ENCODE results near the gene CDH4. TPM values are rescaled to one million over a fixed set of nuclear protein-coding genes. Genes with fewer than 3 reads are reported as not detected.

CDH4 gene
- total RNA-seq, 1 experiment from 2014 or later: 3.9 TPM

DNA sequence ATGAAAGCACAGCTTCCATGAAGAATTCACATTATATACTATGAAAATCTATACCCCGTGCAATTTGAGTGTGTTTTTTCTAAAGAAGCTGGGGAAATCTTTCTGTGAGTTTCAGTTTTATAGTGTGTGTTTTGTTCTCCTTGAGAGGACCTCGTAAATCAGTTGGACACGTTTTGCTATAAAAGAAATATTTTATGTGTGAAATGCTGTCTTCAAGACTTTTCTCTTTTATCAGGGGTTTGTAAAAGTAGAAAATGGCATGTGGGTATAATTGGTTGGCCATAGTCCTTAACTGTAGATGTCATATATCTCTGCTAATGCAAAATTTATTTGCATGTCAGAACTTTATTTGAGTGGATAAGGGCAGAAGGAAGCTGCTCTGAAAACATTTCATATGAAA lies 186.2 kb downstream of the CDH4 start:
- no peak for DNase-seq
- Histone ChIP-seq H3K36me3 (replicated peaks; ENCODE audit: control insufficient read depth, insufficient read depth, low read length) (no peaks in the 10 kb centered on the region), H3K27me3 (ENCODE audit: control insufficient read depth, insufficient read depth, low read length) (no peaks in the 10 kb centered on the region), H3K4me3 (ENCODE audit: insufficient read depth, low read depth, low read length) (no peak overlapping the region)

DNA sequence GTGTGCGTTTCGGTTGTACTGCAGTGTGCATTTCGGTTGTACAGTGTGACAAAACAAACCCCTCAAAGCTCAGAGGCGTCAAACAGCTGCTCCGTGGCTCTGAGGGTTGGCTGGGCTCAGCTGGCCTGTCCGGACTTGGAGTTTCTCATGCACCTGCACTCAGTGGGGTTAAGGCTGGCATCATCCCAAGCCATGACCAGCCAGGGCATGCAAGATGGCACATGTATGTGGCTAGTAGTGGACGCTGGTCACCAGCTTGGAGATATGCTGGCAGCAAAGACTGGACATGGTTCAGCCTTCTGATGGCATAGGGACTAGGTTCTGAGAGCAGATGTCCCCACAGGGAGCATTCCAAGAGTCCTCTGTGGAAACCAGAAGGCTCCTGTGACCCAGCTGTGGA lies 187.2 kb downstream of the CDH4 start:
- no peak for DNase-seq
- Histone ChIP-seq H3K27me3 (ENCODE audit: control insufficient read depth, insufficient read depth, low read length) (no peaks in the 10 kb centered on the region), H3K36me3 (replicated peaks; ENCODE audit: control insufficient read depth, insufficient read depth, low read length) (no peaks in the 10 kb centered on the region), H3K4me3 (ENCODE audit: insufficient read depth, low read depth, low read length) (no peak overlapping the region)

DNA sequence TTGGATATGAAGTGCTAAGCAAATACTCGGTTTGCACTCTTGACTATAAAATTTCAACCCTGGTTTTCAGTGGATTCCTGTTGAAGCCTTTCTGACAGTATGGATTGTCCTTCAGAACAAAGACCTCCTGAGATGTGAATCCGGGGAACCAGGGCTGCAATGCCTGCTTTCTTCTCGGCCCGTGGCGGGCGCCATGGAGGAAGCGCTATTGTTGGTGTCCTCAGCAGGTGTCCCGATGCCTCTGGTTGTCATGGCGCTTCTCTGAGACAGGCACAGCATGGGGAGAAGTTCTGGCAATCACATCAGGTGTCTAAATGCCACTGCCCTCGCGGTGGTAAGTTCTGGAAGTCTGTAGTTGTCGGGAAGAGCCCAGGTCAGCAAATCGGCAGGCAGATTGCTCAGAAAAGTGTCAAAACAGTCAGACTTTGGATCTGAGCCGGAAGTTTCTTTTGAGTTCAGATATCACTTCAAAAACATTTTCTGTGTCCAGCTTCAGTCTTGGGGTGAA lies 188.5 kb downstream of the CDH4 start:
- no peaks in the 10 kb centered on the region for H3K27me3 ChIP-seq (ENCODE audit: control insufficient read depth, insufficient read depth, low read length)
- H3K36me3 ChIP-seq (replicated peaks; ENCODE audit: control insufficient read depth, insufficient read depth, low read length): no peaks in the 10 kb centered on the region
- no peak overlapping the region for H3K4me3 ChIP-seq (ENCODE audit: insufficient read depth, low read depth, low read length)
- DNase-seq: no peak

DNA sequence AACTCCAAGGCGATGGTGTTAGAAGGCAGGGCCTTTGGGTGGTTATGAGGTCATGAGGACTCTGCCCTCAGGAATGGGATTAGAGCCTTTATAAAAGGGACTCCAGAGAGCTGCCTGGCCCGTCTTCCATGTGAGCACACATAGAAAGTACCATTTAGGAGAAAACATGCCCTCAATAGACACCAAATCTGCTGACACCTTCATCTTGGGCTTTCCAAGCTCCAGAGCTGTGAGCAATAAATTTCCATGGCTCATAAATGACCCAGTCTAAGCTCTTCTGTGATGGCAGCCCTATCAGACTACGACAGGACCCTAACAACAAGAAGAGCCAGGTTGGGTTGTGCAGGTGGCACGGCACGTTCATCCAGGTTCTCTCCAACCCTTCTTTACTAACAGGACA lies 189.5 kb downstream of the CDH4 start:
- H3K27me3 ChIP-seq (ENCODE audit: control insufficient read depth, insufficient read depth, low read length): no peaks in the 10 kb centered on the region
- DNase-seq: no peak
- H3K36me3 ChIP-seq (replicated peaks; ENCODE audit: control insufficient read depth, insufficient read depth, low read length): no peaks in the 10 kb centered on the region
- H3K4me3 ChIP-seq (ENCODE audit: insufficient read depth, low read depth, low read length): no peak overlapping the region

DNA sequence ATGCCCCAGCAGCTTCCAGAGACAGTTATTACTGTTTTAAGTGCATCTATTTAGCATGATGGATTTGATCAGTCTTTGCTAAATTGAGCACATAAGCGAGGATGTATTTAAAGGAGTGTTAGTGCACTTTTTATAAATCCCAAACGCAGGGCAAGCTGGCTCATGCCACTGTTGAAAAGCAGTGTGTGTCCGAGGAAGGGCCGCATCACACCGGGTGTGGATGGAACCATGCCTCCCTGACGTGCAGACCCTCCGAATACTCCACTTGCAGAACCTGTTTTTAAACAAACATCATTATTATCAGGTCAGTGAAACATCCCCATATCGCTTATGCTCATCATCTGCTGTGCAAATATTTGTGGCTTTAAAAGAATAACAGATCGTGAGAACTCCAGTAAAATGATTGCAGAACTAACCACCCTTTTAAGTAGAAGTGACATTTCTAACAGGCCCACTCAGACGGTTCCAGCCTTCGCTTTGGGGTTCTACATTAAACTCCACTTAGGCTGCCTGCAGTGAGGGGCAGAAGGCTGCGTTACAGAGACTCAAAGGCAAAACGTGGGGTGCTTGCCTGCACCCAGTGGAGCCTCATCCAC lies 190.1 kb downstream of the CDH4 start:
- Histone ChIP-seq H3K36me3 (replicated peaks; ENCODE audit: control insufficient read depth, insufficient read depth, low read length) (no peaks in the 10 kb centered on the region), H3K27me3 (ENCODE audit: control insufficient read depth, insufficient read depth, low read length) (no peaks in the 10 kb centered on the region)
- no peak for DNase-seq

DNA sequence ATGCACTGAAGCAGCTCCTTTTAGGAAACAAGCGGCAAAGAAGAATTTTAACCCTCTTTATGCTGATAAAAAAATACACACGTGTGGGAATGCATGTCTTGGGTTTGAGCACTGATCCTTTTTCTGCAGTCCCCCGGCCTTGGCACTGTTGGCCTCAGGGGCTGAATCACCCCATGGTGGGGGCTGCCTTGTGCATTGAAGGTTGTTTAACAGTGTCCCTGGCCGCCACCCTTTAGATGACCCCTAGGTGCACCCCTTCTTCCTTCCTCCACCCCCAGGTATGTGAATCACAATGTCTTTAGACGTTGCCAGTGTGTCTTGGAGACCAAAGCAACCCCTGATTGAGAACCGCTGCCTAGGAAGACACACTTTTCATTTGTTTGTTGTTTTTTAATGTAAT lies 190.7 kb downstream of the CDH4 start:
- Histone ChIP-seq H3K36me3 (replicated peaks; ENCODE audit: control insufficient read depth, insufficient read depth, low read length) (no peaks in the 10 kb centered on the region), H3K4me3 (ENCODE audit: insufficient read depth, low read depth, low read length) (no peak overlapping the region), H3K27me3 (ENCODE audit: control insufficient read depth, insufficient read depth, low read length) (no peaks in the 10 kb centered on the region)
- DNase-seq: no peak

More for the DNA sequence above, 190.1 kb downstream of the CDH4 start:
- H3K4me3 ChIP-seq (ENCODE audit: insufficient read depth, low read depth, low read length): no peak overlapping the region

DNA sequence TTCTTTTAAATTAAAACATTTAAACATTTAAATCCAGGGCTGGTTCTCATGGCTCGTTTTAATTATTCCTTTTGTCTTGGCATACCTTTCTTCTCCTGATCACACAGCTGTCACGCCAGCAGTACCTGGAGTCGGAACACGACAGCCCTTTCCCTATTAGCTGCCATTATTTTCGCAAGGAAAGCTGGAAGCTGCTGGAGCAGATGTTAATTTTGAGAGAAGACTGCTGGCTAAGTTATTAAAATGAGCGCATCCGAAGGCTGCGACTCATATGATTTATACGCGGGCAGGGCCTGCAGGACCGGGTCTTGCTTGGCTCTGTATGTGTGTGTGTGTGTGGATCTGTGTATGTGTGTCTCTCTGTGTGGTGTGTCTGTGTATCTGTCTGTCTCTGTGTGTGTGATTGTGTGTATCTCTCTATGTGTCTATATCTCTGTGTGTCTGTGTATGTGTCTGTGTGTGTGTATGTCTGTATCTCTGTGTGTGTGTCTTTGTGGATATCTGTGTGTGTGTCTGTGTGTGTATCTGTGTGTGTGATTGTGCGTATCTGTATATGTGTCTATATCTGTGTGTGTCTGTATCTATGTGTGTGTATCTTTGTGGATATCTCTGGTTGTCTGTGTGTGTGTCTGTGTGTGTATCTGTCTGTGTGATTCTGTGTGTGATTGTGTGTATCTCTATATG lies 191.5 kb downstream of the CDH4 start:
- Histone ChIP-seq H3K4me3 (ENCODE audit: insufficient read depth, low read depth, low read length) (no peak overlapping the region), H3K36me3 (replicated peaks; ENCODE audit: control insufficient read depth, insufficient read depth, low read length) (no peaks in the 10 kb centered on the region), H3K27me3 (ENCODE audit: control insufficient read depth, insufficient read depth, low read length) (no peaks in the 10 kb centered on the region)
- no peak for DNase-seq

DNA sequence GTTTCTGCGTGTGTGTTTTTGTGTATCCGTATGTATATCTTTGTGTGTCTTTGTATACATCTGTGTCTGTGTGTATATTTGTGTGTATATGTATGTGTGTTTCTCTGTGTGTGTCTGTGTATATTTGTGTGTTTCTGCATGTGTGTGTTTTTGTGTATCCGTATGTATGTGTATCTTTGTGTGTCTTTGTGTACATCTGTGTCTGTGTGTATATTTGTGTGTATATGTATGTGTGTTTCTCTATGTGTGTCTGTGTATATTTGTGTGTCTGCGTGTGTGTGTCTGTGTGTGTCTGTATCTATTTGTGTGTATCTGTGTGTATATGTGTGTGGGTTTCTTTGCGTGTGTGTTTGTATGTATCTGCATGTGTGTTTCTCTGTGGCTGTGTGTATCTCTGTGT lies 192.6 kb downstream of the CDH4 start:
- DNase-seq: no peak
- Histone ChIP-seq H3K4me3 (ENCODE audit: insufficient read depth, low read depth, low read length) (no peak overlapping the region), H3K27me3 (ENCODE audit: control insufficient read depth, insufficient read depth, low read length) (no peaks in the 10 kb centered on the region), H3K36me3 (replicated peaks; ENCODE audit: control insufficient read depth, insufficient read depth, low read length) (no peaks in the 10 kb centered on the region)

DNA sequence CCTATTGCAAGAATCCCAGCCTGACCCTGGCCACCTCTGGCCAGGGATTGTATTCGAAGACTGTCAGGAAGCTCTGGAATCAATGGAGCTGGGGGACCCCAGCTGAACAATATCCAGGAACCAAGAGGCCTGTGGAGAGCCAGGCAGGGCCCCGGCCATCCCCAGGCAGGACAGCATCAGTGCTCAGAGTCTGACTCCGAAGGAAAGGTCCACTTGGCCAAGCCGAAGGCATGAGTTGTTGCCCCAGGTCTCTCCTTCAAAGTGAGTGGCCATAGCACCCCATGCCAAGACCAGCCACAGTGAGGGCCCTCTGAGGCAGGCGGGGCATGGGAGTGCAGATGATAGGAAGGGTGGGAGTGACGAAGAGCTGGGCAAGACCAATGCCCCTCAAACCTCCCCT lies 193.1 kb downstream of the CDH4 start:
- Histone ChIP-seq H3K36me3 (replicated peaks; ENCODE audit: control insufficient read depth, insufficient read depth, low read length) (no peaks in the 10 kb centered on the region), H3K27me3 (ENCODE audit: control insufficient read depth, insufficient read depth, low read length) (no peaks in the 10 kb centered on the region), H3K4me3 (ENCODE audit: insufficient read depth, low read depth, low read length) (no peak overlapping the region)
- DNase-seq: no peak

DNA sequence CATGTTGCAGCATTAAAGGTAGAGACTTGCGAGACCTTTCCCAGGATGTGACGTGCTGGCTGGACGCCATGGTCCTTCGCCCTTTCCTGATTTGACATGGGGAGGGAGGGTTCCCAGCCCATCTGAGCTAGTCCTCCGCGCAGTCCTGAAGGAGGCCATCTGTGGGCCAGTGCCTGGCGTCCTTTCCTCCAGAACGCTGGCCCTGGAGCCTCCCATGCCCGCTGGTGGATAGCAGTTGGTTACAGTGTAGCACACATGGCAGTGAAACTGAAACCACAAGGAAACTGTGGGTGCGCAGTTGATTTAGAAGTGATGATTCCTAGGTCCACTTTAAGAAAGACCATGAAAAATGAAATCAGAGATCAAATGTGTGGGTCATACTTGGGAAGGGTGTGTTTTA lies 193.7 kb downstream of the CDH4 start:
- DNase-seq: no peak
- Histone ChIP-seq H3K36me3 (replicated peaks; ENCODE audit: control insufficient read depth, insufficient read depth, low read length) (no peaks in the 10 kb centered on the region), H3K27me3 (ENCODE audit: control insufficient read depth, insufficient read depth, low read length) (no peaks in the 10 kb centered on the region), H3K4me3 (ENCODE audit: insufficient read depth, low read depth, low read length) (no peak overlapping the region)

DNA sequence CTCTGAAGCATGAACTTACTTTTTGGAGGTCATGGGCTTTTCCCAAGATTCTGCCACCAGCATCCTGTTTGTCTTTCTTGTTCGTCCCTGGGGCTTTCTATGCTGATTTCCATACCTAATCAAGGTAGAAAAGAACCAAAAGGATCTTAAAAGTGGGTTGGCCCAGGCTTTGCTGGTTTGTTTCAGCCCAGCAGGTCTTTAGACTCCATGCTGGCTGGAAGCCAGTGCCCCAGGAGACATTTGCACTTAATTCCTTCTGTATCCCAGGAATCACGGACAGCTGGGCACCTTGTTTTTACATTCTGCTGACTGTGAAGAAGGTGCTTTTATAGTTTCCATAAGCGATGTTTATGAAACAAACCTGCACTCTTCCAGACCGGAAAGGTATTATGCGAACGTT lies 195.9 kb downstream of the CDH4 start:
- no peak overlapping the region for H3K4me3 ChIP-seq (ENCODE audit: insufficient read depth, low read depth, low read length)
- H3K27me3 ChIP-seq (ENCODE audit: control insufficient read depth, insufficient read depth, low read length): no peaks in the 10 kb centered on the region; the same call in 1 of the 2 replicates
- H3K36me3 ChIP-seq (replicated peaks; ENCODE audit: control insufficient read depth, insufficient read depth, low read length): no peaks in the 10 kb centered on the region
- peak; percentile 71 for DNase-seq

DNA sequence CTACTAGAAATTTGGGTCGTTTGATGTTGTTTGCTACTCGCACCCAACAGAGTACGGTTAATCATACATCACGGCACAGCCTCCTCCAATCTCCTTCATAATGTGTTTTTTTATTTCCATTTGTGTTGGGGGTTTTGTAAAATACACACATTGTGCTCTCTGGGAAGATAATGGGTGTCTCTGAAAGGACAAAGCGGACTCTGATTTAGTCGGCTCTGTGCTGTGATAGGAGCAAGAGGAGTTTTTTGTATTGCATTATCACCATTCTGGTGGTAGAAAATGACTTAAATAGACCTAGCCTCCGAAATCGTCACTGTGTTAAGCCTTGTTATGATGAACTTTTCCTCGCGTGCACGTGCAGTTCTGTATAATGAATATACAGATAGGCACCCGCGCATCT lies 196.3 kb downstream of the CDH4 start:
- no peak for DNase-seq
- H3K4me3 ChIP-seq (ENCODE audit: insufficient read depth, low read depth, low read length): no peak overlapping the region
- no peaks in the 10 kb centered on the region; the same call in 1 of the 2 replicates for H3K27me3 ChIP-seq (ENCODE audit: control insufficient read depth, insufficient read depth, low read length)
- no peaks in the 10 kb centered on the region for H3K36me3 ChIP-seq (replicated peaks; ENCODE audit: control insufficient read depth, insufficient read depth, low read length)

DNA sequence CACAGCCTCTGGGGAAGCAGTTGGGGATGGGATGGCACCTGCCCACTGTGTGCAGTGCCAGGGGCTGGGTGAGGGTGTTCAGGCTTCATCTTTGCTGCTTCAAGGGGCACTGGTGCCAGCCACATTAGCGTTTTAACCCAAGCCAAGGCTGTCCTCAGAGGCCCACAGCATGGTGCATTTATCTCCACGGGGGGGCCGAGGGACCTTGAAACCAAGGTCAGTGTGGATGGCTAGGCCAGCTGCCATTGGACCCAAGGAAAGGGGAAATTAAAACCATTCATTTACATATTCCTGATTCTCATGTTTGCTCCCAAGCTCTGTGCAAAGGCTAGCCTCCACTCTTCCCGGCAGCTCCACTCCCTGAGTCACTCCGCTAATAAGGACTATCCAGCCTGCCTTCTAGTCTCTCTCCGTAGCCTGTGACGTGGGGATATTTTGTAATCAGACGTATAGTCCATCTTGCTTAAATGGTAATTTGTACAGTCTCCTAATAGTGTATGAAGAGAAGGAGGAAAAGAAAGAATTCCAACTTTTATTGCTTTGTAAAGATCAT lies 197.1 kb downstream of the CDH4 start:
- no peaks in the 10 kb centered on the region for H3K36me3 ChIP-seq (replicated peaks; ENCODE audit: control insufficient read depth, insufficient read depth, low read length)
- no peak for DNase-seq
- H3K27me3 ChIP-seq (ENCODE audit: control insufficient read depth, insufficient read depth, low read length): no peaks in the 10 kb centered on the region; the same call in 1 of the 2 replicates
- no peak overlapping the region for H3K4me3 ChIP-seq (ENCODE audit: insufficient read depth, low read depth, low read length)

DNA sequence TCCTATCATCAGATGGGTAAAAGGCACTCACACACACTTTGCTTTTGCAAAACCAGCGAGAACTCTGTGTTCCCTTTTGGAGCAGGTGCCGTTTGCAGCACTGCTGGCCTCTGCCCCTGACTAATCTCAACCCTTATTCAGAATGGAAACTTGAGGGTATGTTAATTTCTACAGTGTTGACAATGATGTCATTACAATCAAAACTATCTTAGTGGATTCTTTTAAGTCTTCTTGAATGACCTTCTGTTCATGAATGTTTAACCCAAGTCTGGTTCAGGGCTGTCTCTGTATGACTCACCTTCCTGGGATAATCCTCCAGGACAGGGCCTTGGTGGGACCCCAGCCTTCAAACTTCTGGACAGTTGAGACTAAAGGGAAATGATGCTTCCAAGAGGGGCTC lies 197.9 kb downstream of the CDH4 start:
- no peaks in the 10 kb centered on the region for H3K36me3 ChIP-seq (replicated peaks; ENCODE audit: control insufficient read depth, insufficient read depth, low read length)
- H3K4me3 ChIP-seq (ENCODE audit: insufficient read depth, low read depth, low read length): no peak overlapping the region
- DNase-seq: no peak
- H3K27me3 ChIP-seq (ENCODE audit: control insufficient read depth, insufficient read depth, low read length): no peaks in the 10 kb centered on the region; the same call in 1 of the 2 replicates

DNA sequence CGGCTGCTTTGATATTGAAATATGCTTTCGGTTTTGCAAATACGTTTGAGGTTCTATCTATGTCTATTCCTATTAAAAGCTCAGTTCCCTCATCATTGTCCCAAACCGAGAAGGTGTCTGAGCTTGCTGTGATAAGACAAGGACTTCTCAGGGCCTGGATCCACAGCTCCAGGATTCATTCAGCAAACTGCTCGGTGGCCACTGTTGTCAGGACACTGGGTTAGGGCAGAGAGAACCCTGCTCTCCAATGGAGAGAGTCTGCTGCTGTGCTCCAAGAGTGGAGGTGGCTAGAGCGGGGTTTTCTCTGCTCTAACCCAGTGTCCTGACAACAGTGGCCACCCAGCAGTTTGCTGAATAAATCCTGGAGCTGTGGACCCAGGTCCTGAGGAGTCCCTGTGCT lies 198.5 kb downstream of the CDH4 start:
- Histone ChIP-seq H3K36me3 (replicated peaks; ENCODE audit: control insufficient read depth, insufficient read depth, low read length) (no peaks in the 10 kb centered on the region), H3K27me3 (ENCODE audit: control insufficient read depth, insufficient read depth, low read length) (no peaks in the 10 kb centered on the region; the same call in 1 of the 2 replicates), H3K4me3 (ENCODE audit: insufficient read depth, low read depth, low read length) (no peak overlapping the region)
- DNase-seq: no peak
